Ishikawa (cell line): ENCODE measurements around the gene VWA5B1.

Experiments used
- CEBPB ChIP-seq: IDR thresholded peaks from 2 replicates; pipeline ENCODE4 v1.6.1; 2012
- CREB1 ChIP-seq: IDR thresholded peaks from 2 replicates; pipeline ENCODE4 v1.6.1; 2012; ENCODE audit warnings: low read depth
- EGR1 ChIP-seq: IDR thresholded peaks from 2 replicates; pipeline ENCODE4 v1.6.1; 2012
- EP300 ChIP-seq: IDR thresholded peaks from 2 replicates; pipeline ENCODE4 v1.6.1; 2012; ENCODE audit warnings: borderline replicate concordance
- MAX ChIP-seq: IDR thresholded peaks from 2 replicates; pipeline ENCODE4 v1.6.1; 2012
- NFIC ChIP-seq: IDR thresholded peaks from 2 replicates; pipeline ENCODE4 v1.6.1; 2012
- REST ChIP-seq: IDR thresholded peaks from 2 replicates; pipeline ENCODE4 v1.6.1; 2012; ENCODE audit warnings: low read depth, mild to moderate bottlenecking
- TCF12 ChIP-seq: IDR thresholded peaks from 2 replicates; pipeline ENCODE4 v1.6.1; 2012; ENCODE audit warnings: low read depth
- YY1 ChIP-seq: IDR thresholded peaks from 2 replicates; pipeline ENCODE4 v1.6.1; 2012; ENCODE audit warnings: low read depth

- no peak for TF ChIP-seq CEBPB
- no peak for TF ChIP-seq NFIC
- no peak for TF ChIP-seq REST
- no peak for TF ChIP-seq EGR1
- TF ChIP-seq CREB1 = no peak
- no peak for TF ChIP-seq TCF12
- no peak for TF ChIP-seq YY1
- TF ChIP-seq EP300 = no peak
- no peak for TF ChIP-seq MAX
Measured at GRCh38 chr1:20280341-20280740, 10.3 kb upstream of the VWA5B1 start.
